GM21737 (cell line): ENCODE results near the gene OMG.
"Not testable (repeated sequence)": the region's sequence is repeated elsewhere in the genome, so short reads cannot be mapped to it uniquely, and the experiment has no call there.

ENCODE experiments used
- ATAC-seq: cut with Tn5 transposase; IDR thresholded peaks from one replicate; pipeline ENCODE4 v1.9.1; 2021; ENCODE audit warnings: mild to moderate bottlenecking, moderate library complexity; ENCODE audit not compliant: unreplicated experiment

OMG gene

GRCh38 chr17:31266042-31266441 is 31.0 kb downstream of the OMG start:
- ATAC-seq, result no peak

GRCh38 chr17:31262923-31263322 is 34.1 kb downstream of the OMG start:
- ATAC-seq, result not testable (repeated sequence)

- no peak for ATAC-seq
These were observed 35.4 kb downstream of the OMG start for GRCh38 chr17:31261601-31262000.

- ATAC-seq, result no peak
These were observed 36.9 kb downstream of the OMG start for GRCh38 chr17:31260151-31260550.

GRCh38 chr17:31256936-31257335 is 40.1 kb downstream of the OMG start:
- ATAC-seq, result no peak

GRCh38 chr17:31254654-31255053 is 42.4 kb downstream of the OMG start:
- no peak for ATAC-seq

GRCh38 chr17:31252741-31253140 is 44.3 kb downstream of the OMG start:
- ATAC-seq, result no peak

- no peak for ATAC-seq
These were observed 45.1 kb downstream of the OMG start for GRCh38 chr17:31251970-31252328.

GRCh38 chr17:31251105-31251969 is 45.7 kb downstream of the OMG start:
- no peak for ATAC-seq

- no peak for ATAC-seq
These were observed 46.8 kb downstream of the OMG start for GRCh38 chr17:31250229-31250628.

GRCh38 chr17:31249835-31250141 is 47.3 kb downstream of the OMG start:
- no peak for ATAC-seq

- no peak for ATAC-seq
These were observed 47.8 kb downstream of the OMG start for GRCh38 chr17:31248986-31249834.
